Stimulated activated CD4-positive, alpha-beta T cell treated with anti-CD3 and anti-CD28 coated beads, Interleukin-1b, Interleukin-23, amount 100 ng/mL, for 4 hours (primary cell): Measurements from ENCODE around the gene AOC2.
"Not testable (repeated sequence)": the region's sequence is repeated elsewhere in the genome, so short reads cannot be mapped to it uniquely, and the experiment has no call there.

Source experiments
- DNase-seq, 2 donors: peaks; one replicate each; pipeline ENCODE4 v3.0.0-alpha.2; 2020; ENCODE audit warnings: low read depth in 2 of 2

The AOC2 gene

GRCh38 chr17:42881706-42882105 lies 37.3 kb downstream of the AOC2 start:
- not testable (repeated sequence) for DNase-seq

DNA sequence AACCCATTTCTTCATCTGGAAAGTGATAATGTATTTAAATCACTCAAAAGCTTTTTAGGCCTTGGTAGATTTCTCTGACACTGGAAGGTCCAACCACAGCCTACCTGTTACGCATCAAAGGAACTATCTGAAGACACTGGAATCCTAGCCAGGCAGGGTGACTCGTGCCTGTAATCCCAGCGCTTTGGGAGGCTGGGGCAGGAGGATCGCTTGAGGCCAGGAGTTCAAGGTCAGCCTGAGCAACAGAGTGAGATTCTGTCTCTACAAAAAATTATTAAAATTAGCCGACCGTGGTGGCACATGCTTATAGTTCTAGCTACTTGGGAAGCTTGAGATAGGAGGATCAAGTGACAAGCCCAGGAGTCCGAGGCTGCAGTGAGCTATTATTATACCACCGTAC lies 37.8 kb downstream of the AOC2 start:
- no peak for DNase-seq

DNA sequence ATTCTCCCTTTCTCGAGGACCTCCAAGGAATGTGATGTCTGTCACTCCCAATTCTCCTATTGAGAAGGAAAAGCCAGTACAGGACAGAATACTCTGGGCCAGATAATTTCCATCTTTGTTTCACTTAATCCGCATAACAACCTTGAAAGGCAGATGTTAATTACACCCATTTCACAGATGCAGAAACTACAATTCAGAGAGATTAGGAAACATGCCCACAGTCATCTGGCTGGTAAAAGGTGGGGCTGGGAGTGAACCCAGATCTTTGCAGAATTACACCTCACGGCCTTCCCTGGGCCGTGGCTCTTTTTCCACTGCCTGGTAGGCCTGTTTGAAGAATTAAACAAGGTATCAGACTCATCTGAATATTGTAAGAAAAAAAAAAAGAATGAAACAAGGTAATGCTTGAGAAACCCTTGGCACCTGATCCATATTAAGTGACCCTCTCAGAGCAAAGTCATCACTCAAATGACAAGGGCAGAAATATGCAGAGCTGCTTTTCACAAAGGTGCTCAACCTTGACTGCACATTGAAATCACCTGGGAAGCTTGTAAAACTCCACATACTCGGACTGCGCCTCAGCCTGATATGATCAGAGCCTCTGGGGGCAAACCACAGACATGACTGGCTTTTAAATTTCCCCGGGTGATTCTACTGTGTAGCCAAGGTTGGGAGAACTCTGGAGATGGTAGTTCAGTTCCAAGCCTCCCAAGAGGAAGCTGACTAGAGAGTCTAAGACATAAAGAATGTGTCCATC lies 39.6 kb downstream of the AOC2 start:
- no peak for DNase-seq

DNA sequence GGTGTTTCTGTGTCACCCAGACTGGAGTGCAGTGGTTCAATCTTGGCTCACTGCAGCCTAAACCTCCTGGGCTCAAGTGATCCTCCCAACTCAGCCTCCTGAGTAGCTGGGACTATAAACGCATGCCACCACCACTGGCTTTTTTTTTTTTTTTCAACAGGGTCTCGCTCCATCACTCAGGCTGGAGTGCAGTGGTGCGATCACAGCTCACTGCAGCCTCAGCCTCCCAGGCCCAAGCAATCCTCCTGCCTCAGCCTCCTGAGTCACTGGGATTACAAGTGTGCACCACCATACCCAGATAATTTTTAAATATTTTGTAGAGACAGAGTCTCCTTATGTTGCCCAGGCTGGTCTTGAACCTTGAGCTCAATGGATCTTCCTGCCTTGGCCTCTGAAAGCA lies 41.4 kb downstream of the AOC2 start:
- DNase-seq, result not testable (repeated sequence)

GRCh38 chr17:42886283-42887176 lies 42.1 kb downstream of the AOC2 start:
- no peak for DNase-seq

- DNase-seq, result no peak
Observed at GRCh38 chr17:42889809-42890208, 45.4 kb downstream of the AOC2 start.

DNA sequence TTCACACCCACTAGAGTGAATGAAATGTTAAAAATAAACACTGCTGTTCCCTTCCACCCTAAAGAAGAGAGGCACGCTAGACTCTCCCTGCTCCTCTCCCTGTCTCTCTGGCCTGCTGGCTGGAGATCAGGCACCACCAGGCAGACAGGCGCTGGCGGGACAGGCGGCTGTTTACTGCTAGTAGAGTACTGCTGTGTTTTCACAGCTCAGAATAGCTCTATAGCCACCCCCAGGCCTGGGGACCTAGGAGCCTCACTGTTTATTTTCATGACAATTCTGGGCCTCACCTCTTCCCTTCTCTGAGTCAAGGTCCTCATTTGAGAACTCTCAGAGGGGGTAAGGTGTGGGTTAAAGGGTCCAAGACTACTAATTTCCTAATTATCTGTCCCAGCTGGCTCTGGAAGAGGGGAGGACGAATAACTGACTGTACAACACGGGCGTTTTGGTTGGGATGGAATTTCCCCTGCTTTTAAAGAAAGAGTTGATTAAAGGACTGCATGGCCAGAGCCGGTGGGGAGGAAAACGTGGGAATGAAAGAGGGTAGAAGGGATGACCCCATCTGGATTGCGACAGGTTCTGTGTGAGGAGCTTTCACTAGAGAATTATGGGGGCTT lies 47.3 kb downstream of the AOC2 start:
- no peak for DNase-seq

DNA sequence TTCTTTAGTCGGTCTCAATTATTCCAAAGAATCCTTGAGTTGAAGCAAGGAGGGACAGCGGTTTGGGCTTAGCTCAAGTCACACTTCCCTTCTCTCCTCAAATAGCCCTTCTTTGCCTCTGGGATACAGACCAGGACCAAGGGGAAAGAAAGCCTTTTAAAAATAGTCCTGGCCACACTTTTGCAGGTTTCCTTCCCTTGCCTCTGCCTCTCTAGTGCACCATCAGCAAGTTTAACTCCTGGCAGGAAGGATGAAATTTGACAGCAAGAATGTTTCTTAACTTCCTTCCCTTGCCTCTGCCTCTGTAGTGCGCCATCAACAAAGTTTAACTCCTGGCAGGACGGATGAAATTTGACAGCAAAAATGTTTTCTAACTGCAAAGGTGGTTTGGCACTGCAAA lies 49.0 kb downstream of the AOC2 start:
- no peak for DNase-seq

DNA sequence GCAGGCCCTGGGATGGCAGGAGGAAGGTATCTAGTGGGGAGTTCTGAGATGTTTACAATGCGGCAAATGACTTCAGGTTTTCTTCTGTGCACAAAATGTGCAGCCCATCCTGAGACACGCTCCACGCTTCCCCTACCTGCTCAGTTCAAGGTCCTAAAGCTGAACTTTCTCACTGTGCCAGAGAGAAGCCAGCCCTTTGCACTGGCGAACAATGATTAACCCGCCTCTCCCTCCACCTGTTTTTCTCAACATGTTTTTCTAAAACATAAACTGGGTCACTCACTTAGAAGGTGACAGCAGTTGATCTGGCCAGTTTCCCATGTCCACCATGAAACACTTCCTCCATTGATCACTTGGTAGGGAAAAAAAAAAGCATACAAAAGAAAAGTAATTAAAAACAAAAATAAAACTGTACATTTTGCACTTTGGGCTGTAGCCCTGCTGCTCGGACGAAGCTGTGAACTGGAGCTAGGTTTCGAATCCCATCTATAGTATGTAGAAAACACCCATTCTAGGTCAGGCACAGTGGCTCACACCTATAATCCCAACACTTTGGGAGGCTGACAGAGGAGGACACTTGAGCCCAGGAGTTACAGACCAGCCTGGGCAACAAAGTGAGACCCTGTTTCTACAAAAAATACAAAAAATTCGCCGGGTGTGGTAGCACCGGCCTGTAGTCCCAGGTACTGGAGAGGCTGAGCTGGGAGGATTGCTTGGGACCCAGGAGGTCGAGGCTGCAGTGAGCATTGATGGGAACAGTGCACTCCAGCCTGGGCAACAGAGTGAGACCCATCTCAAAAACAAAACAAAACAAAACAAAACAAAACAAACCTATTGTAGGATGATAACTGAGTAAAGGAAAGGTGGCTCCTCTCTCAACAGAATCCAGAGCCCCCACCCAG lies 50.2 kb downstream of the AOC2 start:
- DNase-seq, result no peak

GRCh38 chr17:42895185-42895555 lies 50.8 kb downstream of the AOC2 start:
- DNase-seq, result no peak

DNA sequence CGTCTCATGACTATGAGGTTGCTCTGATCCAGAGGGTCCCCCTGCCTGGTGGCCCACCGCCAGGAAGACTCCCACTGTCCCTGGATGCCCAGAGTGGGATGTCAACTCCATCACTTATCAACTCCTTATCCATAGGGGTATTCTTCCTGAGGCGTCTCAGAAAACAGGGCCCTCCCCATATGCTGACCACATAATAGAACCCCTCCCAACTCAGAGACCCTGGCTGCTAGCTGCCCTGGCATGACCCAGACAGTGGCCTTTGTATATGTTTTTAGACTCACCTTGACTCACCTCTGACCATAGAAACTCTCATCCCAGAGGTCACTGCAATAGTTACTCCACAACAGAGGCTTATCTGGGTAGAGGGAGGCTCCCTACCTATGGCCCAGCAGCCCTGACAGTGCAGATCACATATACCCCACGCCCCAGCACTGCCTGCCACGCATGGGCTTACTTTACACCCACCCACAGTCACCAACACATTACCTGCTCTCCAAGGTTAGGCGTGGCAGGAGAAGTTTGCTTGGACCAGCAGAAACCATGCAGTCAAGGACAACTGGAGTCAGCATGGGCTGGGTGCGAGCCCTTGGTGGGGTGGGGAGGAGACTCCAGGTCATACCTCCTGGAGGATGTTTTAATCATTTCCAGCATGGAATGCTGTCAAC lies 53.9 kb downstream of the AOC2 start:
- no peak for DNase-seq

GRCh38 chr17:42899981-42900380 lies 55.6 kb downstream of the AOC2 start:
- DNase-seq, result not testable (repeated sequence)
